ENCODE measurements around the gene EEPD1.

Gene EEPD1

DNA sequence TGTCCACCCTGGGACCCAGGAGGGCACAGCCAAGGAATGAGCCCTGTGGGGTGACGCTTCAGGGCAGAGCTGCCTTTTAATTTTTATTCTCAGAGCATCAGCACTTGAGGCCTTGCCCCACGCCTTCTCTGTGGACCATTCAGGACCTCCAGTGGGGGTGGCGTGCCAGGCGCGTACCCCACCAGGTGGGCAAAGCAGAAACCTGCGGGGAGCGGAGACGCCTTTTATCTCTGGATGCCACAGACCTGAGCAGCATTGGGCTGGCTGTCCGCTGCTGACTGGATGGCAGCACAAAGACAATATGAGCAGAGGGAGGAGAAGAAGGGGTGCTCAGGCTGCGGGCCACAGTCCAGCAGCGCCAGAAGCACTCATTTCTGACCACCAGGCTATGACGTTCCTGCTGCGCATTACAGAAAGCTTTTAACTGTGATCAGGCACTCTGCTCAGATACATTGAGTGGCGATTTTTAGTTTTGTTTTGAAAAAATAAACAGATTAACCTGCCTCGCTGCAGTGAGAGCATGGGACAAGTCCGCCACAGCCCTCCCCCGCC is 146.2 kb downstream of the EEPD1 start:
- DNase-seq (ENCODE audit: low read depth) = no peak

DNA sequence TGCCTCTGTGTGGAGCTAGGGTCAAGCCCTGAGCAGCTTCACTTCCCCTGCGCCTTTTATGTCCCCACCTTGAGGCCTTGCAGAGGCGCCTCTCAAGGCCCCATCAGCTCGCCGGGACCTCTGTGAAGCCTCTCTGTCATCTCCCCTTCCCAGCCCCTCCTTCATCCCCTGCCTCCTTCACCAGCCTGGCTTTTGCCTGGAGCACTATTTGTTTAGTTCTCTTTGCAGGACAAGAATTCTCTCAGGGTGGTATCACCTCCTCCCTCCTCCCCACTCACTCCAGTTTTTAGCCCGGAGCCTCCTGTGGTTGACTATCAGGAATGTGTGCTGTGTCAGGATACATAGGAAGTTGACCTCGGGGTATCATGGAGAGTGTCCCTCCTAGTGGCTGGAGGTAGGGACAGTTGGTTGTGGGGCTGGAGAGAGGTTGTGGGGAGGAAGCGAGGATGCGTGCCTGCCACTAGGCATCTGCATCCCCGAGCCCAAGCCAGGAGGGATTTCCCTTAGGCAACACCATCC is 146.8 kb downstream of the EEPD1 start:
- no peak for DNase-seq (ENCODE audit: low read depth)

DNA sequence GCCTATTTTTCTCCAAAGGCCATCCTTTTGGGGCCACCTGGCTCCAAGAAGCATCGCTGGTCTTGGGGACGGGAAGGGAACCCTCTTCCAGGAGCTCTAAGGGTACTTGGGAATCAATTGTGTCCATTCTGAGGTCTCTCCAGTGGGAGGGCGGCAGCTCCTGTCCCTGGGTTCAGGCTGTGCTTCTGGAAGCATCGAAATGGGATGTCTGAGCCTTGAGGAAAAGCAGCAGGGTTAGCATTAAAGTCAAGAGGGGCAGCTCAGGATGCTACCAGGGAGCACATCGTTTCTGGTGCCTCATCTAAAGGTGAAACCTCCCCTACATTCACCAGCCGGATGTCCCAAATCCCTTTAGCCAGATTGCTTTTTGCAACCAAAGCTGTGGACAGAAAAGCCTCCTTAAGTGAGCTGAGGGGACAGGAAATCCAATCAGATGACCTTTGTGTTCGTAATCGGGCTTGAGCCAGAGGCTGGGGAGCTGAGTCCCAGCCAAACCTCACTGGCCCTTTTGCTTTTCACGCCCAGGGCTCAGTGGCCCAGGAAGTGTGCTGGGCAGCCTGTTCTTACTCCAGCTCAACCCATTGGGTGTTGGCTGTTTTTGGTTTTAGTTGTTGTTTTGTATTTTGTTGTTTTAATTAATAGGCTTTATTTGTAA is 147.8 kb downstream of the EEPD1 start:
- DNase-seq (ENCODE audit: low read depth) = peak; percentile 24

DNA sequence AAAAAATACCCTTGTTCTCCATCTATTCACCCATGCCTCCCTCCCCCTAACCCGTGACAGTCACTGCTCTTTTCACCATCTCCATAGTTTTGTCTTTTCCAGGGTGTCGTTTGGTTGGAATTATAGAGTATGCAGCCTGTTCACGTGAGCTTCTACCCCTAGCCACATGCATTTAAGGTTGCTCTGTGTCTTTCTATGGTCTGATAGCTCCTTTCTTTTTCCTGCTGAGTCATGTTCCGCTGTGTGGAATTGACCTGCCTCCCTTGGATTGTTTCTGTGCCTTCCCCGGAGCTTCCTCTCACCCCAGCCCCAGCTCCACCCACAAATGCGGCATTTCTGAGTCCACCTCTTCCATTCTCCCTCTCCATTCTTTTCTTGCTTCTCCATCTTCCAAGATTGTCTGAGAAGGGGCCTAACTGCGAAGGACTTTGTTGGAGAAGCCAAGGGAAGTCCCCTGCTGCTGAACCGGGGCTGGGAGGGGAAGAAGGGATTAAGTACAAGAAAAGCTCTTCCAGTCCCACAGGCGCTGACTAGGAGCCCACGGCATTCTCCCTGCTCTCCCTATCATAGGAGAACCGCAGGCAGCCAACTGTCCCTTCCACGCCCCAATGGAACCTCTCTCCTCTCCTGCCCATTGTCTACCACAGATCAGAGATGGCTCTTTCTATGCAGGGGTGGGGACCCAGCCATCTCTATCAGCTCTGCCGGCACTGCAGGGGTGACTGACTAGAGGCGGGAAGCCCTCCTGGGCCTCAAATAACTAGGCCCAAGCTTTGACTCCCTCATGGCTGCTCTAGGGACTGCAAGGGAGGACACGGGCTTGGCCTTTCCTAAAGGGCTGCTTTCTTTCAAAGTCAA is 149.1 kb downstream of the EEPD1 start:
- DNase-seq (ENCODE audit: low read depth) = peak; percentile 55

DNA sequence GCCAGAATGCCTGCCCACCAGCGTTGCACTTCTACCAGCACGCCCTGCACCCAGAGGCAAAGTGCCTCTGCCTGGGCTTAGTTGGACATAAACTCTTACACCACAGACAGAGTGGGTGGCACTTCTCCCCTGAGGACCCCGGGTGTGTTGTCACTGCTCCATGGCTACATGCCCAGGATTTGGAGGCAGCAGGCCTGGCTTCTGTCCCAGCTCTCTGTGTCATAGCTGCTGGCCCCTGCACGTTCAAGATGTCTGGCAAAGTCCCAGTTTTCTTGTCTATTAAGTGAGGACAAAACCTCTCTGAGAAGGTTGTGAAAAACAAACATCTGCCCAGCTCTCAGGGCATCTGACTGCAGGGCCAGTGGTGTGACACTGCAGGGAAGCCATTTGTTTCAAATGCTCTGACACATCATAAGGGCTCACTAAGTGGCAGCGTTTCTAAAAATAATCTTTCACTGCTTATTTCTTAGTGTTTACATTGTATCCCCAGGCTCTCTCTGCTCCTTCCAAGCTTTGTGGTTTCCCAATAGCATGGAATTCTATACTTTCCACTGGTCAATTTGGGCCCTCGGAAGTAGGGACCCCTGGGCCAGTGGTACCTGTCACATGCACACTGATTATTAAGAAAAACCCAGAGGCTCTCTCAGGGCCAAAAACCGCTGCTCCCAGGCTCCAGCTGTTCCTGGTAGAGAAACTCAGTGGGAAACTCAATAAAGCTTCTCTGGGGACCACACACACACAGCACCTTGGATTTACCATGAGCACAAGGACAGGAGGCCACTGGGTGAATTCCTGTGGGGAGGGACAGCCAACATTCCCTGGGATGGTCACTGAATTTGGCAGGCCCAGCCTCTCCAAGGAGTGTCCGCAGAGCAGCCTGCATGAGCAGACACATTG is 150.4 kb downstream of the EEPD1 start:
- DNase-seq (ENCODE audit: low read depth) = peak; percentile 86

DNA sequence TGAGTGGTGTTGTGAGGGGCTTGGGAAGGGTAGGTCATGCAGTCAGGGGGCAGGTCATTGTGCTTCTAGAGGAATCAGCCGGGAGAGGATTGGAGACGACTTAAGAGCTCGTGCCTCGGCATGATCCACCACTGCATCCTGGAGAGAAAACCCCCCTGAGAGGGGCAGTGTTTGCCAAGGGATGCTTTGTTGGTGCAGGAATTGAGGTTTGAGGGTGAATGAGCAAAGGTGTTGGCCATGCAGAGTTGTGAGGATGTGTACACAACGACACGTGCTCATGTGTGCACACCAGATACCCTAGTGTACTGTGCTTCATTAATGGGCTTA is 151.0 kb downstream of the EEPD1 start:
- DNase-seq (ENCODE audit: low read depth) = no peak

DNA sequence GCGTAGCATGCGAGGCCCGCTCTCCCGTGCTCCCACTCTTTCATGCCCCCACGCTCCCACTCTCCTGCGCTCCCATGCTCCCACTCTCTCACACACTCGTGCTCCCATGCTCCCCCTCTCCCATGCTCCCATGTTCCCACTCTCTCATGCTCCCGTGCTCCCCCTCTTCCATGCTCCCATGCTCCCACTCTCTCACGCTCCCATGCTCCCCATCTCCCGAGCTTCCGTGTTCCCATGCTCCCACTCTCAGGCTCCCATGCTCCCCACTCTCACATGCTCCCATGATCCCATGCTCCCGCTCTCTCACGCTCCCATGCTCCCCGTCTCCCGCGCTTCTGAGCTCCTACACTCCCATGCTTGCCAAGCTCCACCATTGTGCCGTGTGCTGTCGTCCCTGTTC is 152.2 kb downstream of the EEPD1 start:
- DNase-seq (ENCODE audit: low read depth) = no peak

DNA sequence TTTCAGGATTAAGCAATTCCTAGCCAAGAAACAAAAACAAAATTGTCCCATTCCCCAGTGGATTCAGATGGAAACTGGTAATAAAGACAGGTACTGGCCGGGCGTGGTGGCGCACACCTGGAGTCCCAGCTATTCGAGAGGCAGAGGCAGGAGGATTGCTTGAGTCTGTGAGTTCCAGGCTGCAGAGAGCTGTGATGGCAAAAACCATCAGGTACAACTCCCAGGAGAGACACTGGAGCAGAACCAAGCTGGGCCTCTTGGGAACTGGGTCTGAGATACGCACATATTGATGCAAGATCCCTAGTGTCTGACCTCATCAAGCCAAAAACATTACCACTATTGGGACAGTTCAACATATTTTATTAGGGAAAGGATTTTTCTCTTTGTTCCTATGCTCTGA is 152.6 kb downstream of the EEPD1 start:
- no peak for DNase-seq (ENCODE audit: low read depth)

DNA sequence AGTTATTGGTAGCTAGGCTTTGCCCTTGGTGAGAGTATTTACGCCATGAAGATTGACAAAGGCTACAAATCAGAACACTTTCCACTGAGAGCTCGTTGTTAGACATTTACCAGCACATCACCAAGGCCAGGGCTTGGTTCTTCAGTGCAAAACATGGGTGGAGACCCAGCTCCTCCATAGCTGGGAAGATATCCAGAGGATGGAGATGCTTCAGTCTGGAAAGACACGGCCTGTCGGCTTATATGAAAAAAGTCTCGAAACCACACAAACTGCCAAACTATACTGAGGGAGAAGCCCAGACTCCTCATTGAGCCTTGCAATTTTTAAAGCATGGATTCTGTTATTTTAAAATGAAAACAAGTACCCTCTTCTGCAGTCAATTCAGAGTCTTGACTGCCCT is 153.2 kb downstream of the EEPD1 start:
- no peak for DNase-seq (ENCODE audit: low read depth)

DNA sequence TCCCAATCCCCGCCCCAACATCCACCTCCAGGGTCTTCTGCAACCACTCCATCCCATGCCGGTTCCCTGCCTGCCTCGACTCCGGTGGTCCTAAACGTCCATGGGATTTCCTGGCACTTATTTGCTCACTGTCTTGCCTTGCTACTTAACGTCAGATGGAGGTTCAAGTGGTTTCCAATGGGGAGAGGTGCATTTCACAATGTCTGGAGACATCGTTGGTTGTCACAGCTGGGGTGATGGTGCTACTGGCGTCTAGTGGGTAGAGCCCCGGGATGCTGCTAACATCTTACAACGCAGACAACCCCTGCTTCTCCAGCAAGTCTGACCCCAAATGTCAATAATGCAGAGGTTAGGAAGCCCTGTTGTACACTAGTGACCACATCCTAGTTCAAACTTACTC is 153.7 kb downstream of the EEPD1 start:
- no peak for DNase-seq (ENCODE audit: low read depth)

DNA sequence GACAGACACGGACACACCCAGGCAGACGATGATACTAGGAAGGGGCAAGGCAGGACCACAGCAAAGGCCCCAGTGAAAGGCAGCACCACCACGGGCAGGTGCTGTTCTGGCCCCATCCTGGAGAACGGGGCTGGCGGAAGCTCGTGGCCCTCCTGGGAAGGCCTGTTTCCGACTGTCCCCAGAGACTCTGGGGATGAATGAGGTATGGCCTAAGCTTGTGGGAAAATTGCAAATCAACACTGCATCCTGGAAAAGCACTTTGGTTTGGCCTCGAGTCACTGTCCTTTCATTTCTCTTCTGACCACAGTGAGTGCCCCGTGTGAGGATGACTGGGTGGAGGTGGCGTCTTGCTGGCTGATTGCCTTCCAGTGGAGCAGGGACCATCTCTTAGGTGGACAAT is 155.0 kb downstream of the EEPD1 start:
- DNase-seq (ENCODE audit: low read depth) = no peak

DNA sequence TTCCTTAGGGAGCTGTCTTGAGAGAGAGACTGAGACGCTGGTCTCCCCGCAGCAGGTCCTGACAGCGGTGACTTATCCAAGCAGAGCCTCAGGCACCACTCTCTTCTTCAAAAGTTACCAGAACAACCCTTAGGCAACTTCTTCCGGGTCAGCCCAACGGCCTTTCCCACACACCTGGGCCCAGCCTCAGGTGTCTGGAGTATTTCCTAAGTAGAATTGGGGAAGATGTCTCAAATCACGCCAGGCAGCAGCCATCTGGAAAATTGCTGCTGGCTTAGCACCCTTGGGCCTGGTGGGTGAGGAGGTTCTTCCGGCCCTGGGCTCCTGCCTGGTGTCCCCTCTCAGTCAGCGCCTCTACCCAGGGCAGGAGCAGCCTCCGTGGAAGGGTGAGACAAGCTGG is 156.2 kb downstream of the EEPD1 start:
- DNase-seq (ENCODE audit: low read depth) = no peak

DNA sequence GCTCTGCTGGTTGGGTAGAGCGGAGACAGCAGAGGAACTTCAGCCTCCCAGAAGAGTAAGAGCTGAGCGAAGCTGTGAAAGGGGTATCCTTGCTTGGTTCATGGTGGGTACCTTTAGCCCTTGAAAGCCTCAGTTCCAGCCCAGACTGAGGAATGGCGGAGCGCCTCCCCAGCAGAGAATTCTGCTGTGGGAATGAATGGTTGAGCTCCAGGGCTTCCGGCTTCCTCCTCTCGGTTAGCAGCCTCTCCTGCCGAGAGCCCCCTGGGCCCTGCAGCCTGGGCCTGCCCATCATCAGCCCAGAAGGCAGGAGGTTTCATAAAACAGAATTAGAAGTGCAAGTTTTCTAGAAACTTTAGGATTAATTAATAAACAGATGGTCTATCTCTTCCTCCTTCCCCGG is 156.7 kb downstream of the EEPD1 start:
- no peak for DNase-seq (ENCODE audit: low read depth)

DNA sequence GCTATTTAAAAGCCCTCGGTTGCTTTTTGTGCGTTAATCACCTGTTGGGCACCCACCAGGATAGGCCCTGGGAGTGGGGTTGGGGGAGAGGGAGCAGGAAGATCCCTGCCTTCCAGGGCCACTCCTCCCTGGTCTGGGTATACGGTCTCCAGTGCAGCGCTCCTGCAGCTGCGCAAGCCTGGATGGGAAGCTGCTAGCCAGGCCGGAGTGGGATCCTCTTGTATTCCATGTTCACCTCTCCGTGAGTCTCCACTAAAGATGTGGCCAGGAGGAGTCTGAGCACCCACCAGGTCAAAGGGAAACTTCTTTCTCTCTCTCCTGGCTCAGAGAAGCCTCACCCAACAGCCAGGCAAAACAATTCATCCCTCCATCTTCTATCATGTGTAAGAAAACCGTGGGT is 157.8 kb downstream of the EEPD1 start:
- DNase-seq (ENCODE audit: low read depth) = no peak

DNA sequence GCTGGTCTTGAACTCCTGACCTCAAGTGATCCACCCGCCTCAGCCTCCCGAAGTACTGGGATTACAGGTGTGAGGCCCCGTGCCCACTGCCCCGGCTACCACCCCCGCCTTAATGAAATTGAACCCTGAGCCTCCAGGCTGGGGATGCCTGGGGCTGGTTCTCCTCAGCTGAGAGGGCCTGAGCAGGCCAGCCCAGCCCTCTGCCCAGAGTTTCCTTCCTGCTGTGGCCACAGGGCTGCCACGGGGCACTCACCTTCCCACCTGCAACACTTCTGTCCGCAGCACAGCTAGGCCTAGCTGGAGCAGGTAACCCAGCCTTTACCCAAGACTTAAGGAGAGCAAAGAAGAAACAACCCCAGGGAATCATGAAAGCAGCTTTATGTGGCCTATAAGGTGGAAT is 158.5 kb downstream of the EEPD1 start:
- DNase-seq (ENCODE audit: low read depth) = no peak

DNA sequence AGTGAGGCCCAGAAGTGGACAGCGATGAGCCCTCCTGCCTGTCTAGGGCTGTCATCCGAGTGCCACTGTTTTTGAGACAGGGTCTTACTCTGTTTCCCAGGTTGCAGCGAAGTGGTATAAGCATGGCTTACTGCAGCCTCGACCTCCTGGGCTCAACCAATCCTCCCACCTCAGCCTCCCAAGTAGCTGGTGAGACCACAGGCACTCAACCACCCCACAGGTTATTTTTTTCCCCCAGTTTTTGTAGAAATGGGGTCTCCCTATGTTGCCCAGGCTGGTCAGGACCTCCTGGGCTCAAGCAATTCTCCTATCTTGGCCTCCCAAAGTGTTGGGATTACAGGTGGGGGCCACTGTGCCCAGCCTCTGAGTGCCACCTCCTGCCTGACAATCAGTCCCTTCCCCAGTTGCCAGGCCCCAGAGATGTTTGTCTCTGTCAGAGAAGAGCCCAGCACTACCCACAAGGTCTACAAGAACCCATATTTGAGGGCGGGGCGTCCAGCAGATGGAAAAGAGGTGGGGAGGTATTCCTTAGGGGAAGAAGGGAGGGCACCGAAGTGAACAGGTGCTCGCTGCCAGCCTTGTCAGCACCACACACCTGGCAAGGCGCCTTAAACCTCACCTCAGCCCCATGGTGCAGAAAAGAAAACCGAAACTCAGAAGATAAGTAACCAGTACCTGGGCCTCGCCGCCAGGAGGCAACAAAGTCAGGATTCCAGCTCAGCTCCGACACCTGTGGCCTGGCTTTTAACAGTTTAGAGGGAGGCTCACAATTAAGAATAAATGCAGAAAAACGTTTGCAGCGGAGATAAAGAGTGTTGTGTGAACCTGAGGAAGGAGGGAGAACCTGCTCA is 159.2 kb downstream of the EEPD1 start:
- no peak for DNase-seq (ENCODE audit: low read depth)

DNA sequence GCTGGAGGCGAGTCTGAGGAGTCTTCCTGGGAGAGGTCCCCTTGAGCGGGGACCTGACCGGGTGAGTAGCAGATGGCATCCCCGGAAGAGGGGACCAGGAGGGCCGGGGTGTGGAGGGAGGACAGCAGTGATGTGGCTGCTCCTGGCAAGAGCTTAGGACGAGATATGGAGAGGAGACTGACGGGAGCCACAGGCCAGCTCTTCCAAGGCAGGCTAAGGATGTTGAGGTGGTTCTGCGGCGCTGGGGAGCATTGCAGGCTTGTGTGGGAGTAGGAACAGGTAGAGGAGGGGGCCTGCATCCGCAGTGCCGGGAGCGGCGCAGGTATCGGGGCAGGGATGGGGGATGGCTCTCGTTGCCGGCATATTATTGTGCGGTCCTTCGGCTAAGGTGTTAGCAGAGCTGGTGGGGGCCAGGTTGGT is 159.9 kb downstream of the EEPD1 start:
- no peak for DNase-seq (ENCODE audit: low read depth)

DNA sequence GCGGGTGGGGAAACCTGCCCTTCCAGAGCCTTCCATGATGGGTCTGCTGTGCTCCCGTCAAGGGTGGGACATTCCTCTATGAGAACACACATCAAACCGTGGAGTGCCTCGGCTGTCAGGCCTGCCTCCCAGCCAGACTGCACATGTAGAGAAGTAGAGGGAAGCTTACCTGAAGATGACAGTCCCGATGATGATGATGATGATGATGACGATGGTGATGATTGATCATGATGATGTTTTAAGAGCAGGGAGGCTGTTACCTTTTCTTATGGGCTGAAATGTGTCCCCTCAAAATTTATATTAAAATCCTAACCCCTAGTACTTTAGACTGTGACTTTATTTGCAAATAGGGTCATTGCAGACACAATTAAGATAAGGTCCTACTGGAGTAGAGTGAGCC is 160.6 kb downstream of the EEPD1 start:
- DNase-seq (ENCODE audit: low read depth) = no peak

DNA sequence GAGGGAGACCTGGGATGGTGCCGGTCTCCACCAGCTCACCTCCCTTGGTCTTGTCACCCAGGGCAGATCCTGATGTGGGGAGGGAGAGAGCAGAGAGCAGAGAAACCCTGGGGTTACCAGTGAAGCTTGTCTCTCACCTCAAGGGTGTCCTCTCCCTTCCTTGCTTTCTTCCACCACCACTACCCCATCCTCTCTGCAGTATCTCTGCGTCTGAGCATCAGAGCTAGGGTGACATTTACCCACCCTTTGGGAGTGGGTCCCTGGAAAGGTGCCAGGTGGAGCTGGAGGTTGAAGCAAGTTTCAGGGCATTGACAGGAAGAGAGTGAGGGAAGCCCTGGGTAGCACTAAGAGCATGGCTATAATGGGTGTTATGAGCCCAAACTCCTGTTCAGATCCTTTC is 161.4 kb downstream of the EEPD1 start:
- no peak for DNase-seq (ENCODE audit: low read depth)

DNA sequence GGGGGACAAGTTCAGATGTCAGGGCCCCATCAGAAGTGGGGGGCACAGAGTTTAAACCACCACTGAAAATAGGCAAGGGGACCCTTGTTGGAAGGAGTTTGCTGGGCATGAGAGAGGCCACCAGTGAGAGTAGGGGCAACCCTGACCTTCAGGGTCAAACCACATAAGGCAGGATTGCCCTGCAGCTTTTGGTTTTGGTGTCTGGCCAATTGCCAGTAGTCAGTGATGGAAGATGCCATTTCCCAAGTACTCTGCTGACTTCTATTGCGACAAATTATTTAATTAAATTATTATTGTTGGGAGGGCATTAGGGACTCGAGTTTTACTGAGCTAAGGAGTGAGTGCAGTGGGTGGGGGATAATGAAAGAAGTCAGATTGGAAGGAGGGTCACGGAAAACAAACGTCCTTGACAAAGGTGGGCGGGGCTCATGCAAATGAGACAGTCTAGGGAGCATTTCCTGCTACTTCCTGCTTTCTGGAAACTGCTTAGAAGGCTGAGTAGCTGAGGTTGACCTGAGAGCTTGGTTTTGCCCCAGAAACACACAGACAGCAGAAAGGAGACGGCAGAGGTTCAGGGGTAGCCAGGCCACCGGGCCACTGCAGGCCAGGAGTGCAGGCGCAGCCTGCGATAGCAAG is 162.4 kb downstream of the EEPD1 start:
- no peak for DNase-seq (ENCODE audit: low read depth)

DNA sequence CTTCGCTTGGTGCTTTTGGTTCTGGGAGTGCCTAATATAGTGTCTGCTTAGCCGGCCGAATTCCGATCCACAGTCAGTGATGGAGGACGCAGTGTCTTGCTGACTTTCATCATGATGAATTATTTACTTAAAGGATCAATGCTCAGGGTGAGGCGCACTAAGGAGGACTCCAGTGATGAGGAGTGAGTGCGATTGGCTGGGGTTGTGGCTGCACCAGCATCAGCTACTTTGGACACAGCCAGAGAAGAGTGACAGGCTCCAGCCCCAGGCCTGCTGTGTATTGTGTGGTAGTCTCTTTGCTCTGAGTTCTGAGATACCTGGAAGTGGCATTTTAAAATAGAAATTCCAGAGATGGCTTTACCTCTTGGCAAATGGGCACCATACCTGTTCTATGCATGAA is 163.3 kb downstream of the EEPD1 start:
- no peak for DNase-seq (ENCODE audit: low read depth)
